Measurements from ENCODE around the gene ADH4.
"Not testable (repeated sequence)": the region's sequence is repeated elsewhere in the genome, so short reads cannot be mapped to it uniquely, and the experiment has no call there.

Gene ADH4

GRCh38 chr4:99131378-99131777 is 12.7 kb downstream of the ADH4 start:
- DNase-seq: no peak

- no peak for DNase-seq
These were observed 17.7 kb downstream of the ADH4 start for GRCh38 chr4:99126376-99126775.

GRCh38 chr4:99121008-99121407 is 23.1 kb downstream of the ADH4 start:
- no peak for DNase-seq

- DNase-seq: no peak
These were observed 23.6 kb downstream of the ADH4 start for GRCh38 chr4:99120501-99120900.

- DNase-seq: no peak
These were observed 26.0 kb downstream of the ADH4 start for GRCh38 chr4:99117876-99118693.

- DNase-seq: not testable (repeated sequence)
These were observed 26.8 kb downstream of the ADH4 start for GRCh38 chr4:99117122-99117841.

GRCh38 chr4:99109286-99109685 is 34.8 kb downstream of the ADH4 start:
- not testable (repeated sequence) for DNase-seq

- no peak for DNase-seq
These were observed 39.9 kb downstream of the ADH4 start for GRCh38 chr4:99104153-99104552.

- no peak for DNase-seq
These were observed 40.9 kb downstream of the ADH4 start for GRCh38 chr4:99103166-99103565.

GRCh38 chr4:99102634-99103033 is 41.5 kb downstream of the ADH4 start:
- DNase-seq: no peak

GRCh38 chr4:99100876-99101275 is 43.2 kb downstream of the ADH4 start:
- no peak for DNase-seq

- not testable (repeated sequence) for DNase-seq
These were observed 44.3 kb downstream of the ADH4 start for GRCh38 chr4:99099814-99100213.

- DNase-seq: no peak
These were observed 44.8 kb downstream of the ADH4 start for GRCh38 chr4:99099311-99099710.

GRCh38 chr4:99091841-99092240 is 52.3 kb downstream of the ADH4 start:
- not testable (repeated sequence) for DNase-seq

- DNase-seq: no peak
These were observed 52.9 kb downstream of the ADH4 start for GRCh38 chr4:99091216-99091575.

GRCh38 chr4:99090481-99091215 is 53.4 kb downstream of the ADH4 start:
- no peak for DNase-seq

- DNase-seq: peak; percentile 92
These were observed 55.4 kb downstream of the ADH4 start, which contains the start of gene ADH5 for GRCh38 chr4:99088481-99089365. Gene ADH5 (minus strand): TSS chr4:99088788. CDS start chr4:99088700, 88 bp downstream.

- peak; percentile 6 for DNase-seq
These were observed 56.1 kb downstream of the ADH4 start for GRCh38 chr4:99088023-99088449.

GRCh38 chr4:99084595-99084994 is 59.5 kb downstream of the ADH4 start:
- no peak for DNase-seq

GRCh38 chr4:99082192-99082591 is 61.9 kb downstream of the ADH4 start:
- no peak for DNase-seq

GRCh38 chr4:99080869-99081268 is 63.2 kb downstream of the ADH4 start:
- not testable (repeated sequence) for DNase-seq

- no peak for DNase-seq
These were observed 64.3 kb downstream of the ADH4 start for GRCh38 chr4:99079625-99080295.
